ENCODE data around the gene ZSCAN5C.

DNA sequence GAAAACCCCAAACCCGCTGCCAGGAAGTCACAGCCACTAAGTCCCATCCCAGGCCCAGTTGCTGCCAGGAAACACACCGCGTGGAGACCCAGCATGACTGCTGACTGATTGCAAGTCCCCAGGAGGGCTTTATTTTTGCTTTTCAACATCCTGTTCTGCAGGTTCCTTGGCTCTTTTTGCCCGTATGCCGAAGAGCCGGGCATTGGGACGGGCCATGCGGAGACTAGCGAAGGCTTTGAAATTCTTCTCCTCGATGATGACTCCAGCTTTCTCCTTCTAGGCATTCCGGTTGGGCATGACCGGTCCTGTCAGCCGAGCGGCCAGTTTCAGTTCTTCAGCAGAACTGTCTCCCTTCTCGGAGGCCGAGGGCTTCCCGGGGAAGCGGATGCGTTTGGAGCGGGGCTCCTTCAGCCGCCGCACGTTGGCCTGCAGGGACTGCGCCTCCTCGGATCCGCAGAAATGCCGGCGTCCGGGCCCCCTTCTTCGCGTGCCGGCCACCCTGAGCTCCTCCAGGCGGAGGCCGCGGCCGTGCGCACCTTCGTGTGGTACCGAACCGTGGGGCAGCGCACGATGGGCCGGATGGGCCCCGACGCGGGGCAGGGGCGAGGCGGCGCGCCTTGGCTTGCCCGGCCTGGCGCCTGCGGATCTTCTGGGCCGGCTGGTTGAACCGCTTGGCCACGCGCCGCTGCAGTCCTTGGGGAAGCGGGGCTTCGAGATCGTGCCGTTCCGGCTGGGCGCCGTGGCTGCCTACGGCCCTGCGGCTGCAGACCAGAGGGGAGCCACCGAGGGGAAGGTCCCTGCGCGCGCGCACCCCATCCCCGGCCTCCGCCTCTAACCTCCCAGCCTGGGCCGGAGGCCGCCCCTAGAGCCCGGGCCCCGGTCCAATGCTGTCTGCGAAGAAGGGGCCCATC lies 15.2 kb downstream of the ZSCAN5C start:
- TF ChIP-seq CTCF (IDR thresholded peaks at IDR 0.05) (no peak), POLR2A (IDR thresholded peaks at IDR 0.05) (no peak), POLR2AphosphoS5 (IDR thresholded peaks at IDR 0.05) (no peak), EP300 (IDR thresholded peaks at IDR 0.05) (no peak)
